GM12874 (cell line): ENCODE measurements around the gene PTPRN2.

ENCODE experiments used
- CTCF ChIP-seq: IDR thresholded peaks from 2 replicates; pipeline ENCODE4 v1.5.1; 2011; ENCODE audit warnings: low read depth, mild to moderate bottlenecking, control low read depth, low read length, moderate library complexity; ENCODE audit not compliant: insufficient read depth

The PTPRN2 gene

DNA sequence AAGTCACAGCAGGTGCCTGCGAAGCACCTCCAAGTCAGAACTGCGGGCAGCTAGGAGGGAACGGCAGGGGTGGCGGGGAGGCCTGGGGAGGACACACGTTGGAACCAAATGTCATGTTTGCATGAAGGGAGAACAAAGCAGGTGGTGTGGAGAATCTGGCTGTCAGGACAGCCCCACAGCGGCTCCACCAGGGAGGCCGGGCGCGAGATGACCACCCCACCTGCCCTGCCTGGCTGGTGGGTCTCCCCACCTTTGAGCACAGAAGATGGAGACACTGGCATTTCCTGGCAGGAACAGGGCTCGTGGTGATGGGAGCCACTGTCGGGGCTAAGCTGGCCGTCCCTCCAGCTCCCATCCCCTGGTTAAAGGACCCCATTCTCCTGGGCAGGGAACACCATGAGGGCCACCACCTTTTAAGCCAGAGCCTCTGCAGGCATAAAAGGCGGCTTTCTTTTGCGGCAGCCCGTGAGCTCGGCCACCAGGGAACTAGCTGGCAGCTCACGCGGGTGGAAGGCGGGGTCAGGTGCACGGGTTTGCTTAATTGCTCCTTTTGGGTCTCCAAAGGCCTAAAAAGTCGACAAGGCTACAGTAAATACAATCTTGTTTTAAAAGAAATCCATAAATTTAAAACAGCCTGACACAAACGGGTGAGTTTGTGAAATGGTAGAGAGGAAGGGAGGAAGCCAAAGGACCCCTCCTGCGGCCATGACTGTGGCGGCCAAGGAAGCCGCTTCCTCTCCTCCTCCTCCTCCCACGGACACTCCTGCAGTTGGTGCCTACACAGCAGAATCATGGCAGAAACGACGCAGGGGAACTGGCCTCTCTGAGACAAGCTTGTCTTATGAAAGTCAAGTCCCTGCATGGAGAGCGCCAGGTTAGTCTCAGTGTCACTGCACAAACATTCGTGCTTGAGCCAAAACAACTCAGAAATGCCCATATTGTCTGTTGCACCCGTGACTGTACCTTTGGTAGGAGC lies 1037.0 kb downstream of the PTPRN2 start:
- no peak for TF ChIP-seq CTCF

GRCh38 chr7:157549612-157550299 lies 1037.9 kb downstream of the PTPRN2 start:
- no peak for TF ChIP-seq CTCF

DNA sequence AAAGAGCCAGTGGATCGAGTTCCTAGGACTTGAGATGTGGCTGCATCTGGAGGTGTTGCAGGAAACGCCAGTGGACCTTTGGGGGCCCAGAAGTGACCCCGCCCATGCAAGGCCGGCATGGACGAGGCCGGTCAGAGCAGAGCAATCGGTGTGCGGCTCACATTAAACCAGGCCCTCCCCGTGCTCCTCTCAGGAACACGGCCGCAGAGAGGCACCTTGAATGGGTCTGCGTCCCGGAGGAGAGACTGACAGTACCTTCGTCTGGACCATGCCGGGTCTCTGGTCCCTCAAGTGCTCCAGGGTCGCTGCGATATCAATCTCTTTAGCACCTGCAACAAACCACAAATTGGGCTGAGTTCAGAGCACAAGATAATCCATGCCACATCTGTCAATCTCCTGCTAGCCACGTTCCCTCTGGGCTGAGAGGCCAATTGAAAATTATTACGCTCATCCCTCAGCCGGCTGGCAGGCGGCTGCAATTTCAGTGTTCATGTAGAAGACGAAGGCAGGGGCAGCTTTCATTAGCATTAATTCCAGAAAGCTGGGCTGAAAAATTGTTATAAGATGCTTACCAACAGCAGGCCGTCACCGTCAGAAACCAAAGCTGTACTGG lies 1038.8 kb downstream of the PTPRN2 start:
- no peak for TF ChIP-seq CTCF

GRCh38 chr7:157547611-157548010 lies 1040.0 kb downstream of the PTPRN2 start:
- no peak for TF ChIP-seq CTCF

- TF ChIP-seq CTCF = no peak
These were observed 1040.5 kb downstream of the PTPRN2 start for GRCh38 chr7:157547102-157547501.

GRCh38 chr7:157545681-157546060 lies 1042.0 kb downstream of the PTPRN2 start:
- no peak for TF ChIP-seq CTCF
